ENCODE data around the gene NBAS.

NBAS gene

GRCh38 chr2:15166878-15167277 is 394.3 kb downstream of the NBAS start:
- Histone ChIP-seq H4K20me1 (ENCODE audit: low read depth, low read length) (no peaks in the 10 kb centered on the region), H3K27me3 (ENCODE audit: low read length) (no peaks in the 10 kb centered on the region), H3F3A (ENCODE audit: insufficient read depth) (no peaks in the 10 kb centered on the region), H3K9ac (ENCODE audit: low read length) (no peak overlapping the region), H3K4me2 (ENCODE audit: low read depth, low read length, poor library complexity, severe bottlenecking) (no peak overlapping the region), H3K9me3 (ENCODE audit: insufficient read depth, low read length) (no peaks in the 10 kb centered on the region), H3K27ac (ENCODE audit: low read depth, low read length) (no peak overlapping the region), H3K4me3 (ENCODE audit: insufficient read depth, low read length, poor library complexity, severe bottlenecking) (no peak overlapping the region), H3K9me2 (replicated peaks; ENCODE audit: insufficient read depth, low read length) (no peaks in the 10 kb centered on the region), H2AFZ (ENCODE audit: low read depth, low read length, severe bottlenecking) (no peak overlapping the region), H3K79me2 (ENCODE audit: insufficient read depth, low read length) (no peaks in the 10 kb centered on the region), H3K36me3 (ENCODE audit: low read length) (no peaks in the 10 kb centered on the region)
- no peak for TF ChIP-seq EZH2phosphoT487 (conservative IDR thresholded peaks at IDR 0.05; ENCODE audit: low read length)
- TF ChIP-seq CTCF (IDR thresholded peaks at IDR 0.05; ENCODE audit: insufficient read depth, low read length, poor library complexity, severe bottlenecking) = no peak

- Histone ChIP-seq H3K9me3 (ENCODE audit: insufficient read depth, low read length) (no peaks in the 10 kb centered on the region), H3F3A (ENCODE audit: insufficient read depth) (no peaks in the 10 kb centered on the region), H3K9me2 (replicated peaks; ENCODE audit: insufficient read depth, low read length) (no peaks in the 10 kb centered on the region), H3K79me2 (ENCODE audit: insufficient read depth, low read length) (no peaks in the 10 kb centered on the region), H3K27me3 (ENCODE audit: low read length) (no peaks in the 10 kb centered on the region), H3K4me3 (ENCODE audit: insufficient read depth, low read length, poor library complexity, severe bottlenecking) (no peak overlapping the region), H3K36me3 (ENCODE audit: low read length) (no peaks in the 10 kb centered on the region), H3K27ac (ENCODE audit: low read depth, low read length) (no peak overlapping the region), H4K20me1 (ENCODE audit: low read depth, low read length) (no peaks in the 10 kb centered on the region), H3K4me2 (ENCODE audit: low read depth, low read length, poor library complexity, severe bottlenecking) (no peak overlapping the region), H2AFZ (ENCODE audit: low read depth, low read length, severe bottlenecking) (no peak overlapping the region), H3K9ac (ENCODE audit: low read length) (no peak overlapping the region)
- TF ChIP-seq CTCF (IDR thresholded peaks at IDR 0.05; ENCODE audit: insufficient read depth, low read length, poor library complexity, severe bottlenecking) = no peak
- no peak for TF ChIP-seq EZH2phosphoT487 (conservative IDR thresholded peaks at IDR 0.05; ENCODE audit: low read length)
These were observed 397.8 kb downstream of the NBAS start for GRCh38 chr2:15163326-15163725.

- H3K79me2 ChIP-seq (ENCODE audit: insufficient read depth, low read length) = no peaks in the 10 kb centered on the region
- H3K9me2 ChIP-seq (replicated peaks; ENCODE audit: insufficient read depth, low read length) = no peaks in the 10 kb centered on the region
- H3K27me3 ChIP-seq (ENCODE audit: low read length) = no peaks in the 10 kb centered on the region
- H3K9me3 ChIP-seq (ENCODE audit: insufficient read depth, low read length) = no peaks in the 10 kb centered on the region
- no peaks in the 10 kb centered on the region for H3K36me3 ChIP-seq (ENCODE audit: low read length)
- H4K20me1 ChIP-seq (ENCODE audit: low read depth, low read length) = no peaks in the 10 kb centered on the region
- H3K4me3 ChIP-seq (ENCODE audit: insufficient read depth, low read length, poor library complexity, severe bottlenecking) = no peak overlapping the region
- no peak overlapping the region for H3K9ac ChIP-seq (ENCODE audit: low read length)
- H3K27ac ChIP-seq (ENCODE audit: low read depth, low read length) = no peak overlapping the region
- no peak overlapping the region for H2AFZ ChIP-seq (ENCODE audit: low read depth, low read length, severe bottlenecking)
- H3F3A ChIP-seq (ENCODE audit: insufficient read depth) = no peaks in the 10 kb centered on the region
- TF ChIP-seq CTCF (IDR thresholded peaks at IDR 0.05; ENCODE audit: insufficient read depth, low read length, poor library complexity, severe bottlenecking) (no peak), EZH2phosphoT487 (conservative IDR thresholded peaks at IDR 0.05; ENCODE audit: low read length) (no peak)
- no peak overlapping the region for H3K4me2 ChIP-seq (ENCODE audit: low read depth, low read length, poor library complexity, severe bottlenecking)
These were observed 398.5 kb downstream of the NBAS start for GRCh38 chr2:15162620-15163019.

Measured in SU-DHL-6 (cell line).